K562 (cell line): ENCODE measurements around the gene BCAS1. TPM values are rescaled to one million over a fixed set of nuclear protein-coding genes. Genes with fewer than 3 reads are reported as not detected.

Experiments used
- ATF3 ChIP-seq, 2 experiments: fragments of 450-650 bp in 1 of 2; sonication (generic) in 1 of 2; formaldehyde crosslinking in 1 of 2; IDR thresholded peaks in 1 of 2; conservative IDR thresholded peaks in 1 of 2; 2 replicates each; pipeline versions ENCODE4 v1.6.1 to v1.8.1; 2016 to 2023; ENCODE audit warnings: mild to moderate bottlenecking in 2 of 2, moderate library complexity in 2 of 2, inconsistent platforms in 1 of 2, missing genetic modification reagents in 1 of 2
- CHCHD3 ChIP-seq: fragments of 250-450 bp; sonication (Bioruptor Pico); IDR thresholded peaks from 2 replicates; pipeline ENCODE4 v2.1.2; 2022; ENCODE audit warnings: mild to moderate bottlenecking
- E4F1 ChIP-seq: fragments of 250-450 bp; sonication (Bioruptor Pico); IDR thresholded peaks from 2 replicates; pipeline ENCODE4 v1.5.0; 2021; ENCODE audit warnings: mild to moderate bottlenecking, borderline replicate concordance
- TAF7 ChIP-seq: fragments of 450-650 bp; IDR thresholded peaks from 2 replicates; pipeline ENCODE4 v1.6.1; 2016; ENCODE audit warnings: missing genetic modification characterization, missing compliant biosample characterization
- ZBTB11 ChIP-seq, 3 experiments: fragments of 200-800 bp in 1 of 3; fragments of 250-450 bp in 1 of 3; fragments of 450-650 bp in 1 of 3; sonication (Bioruptor Pico) in 1 of 3; sonication (Bioruptor generic) in 1 of 3; formaldehyde crosslinking in 1 of 3; IDR thresholded peaks; 2 replicates each; pipeline versions ENCODE4 v1.6.1 to v1.8.0; 2016 to 2022; ENCODE audit warnings: mild to moderate bottlenecking in 2 of 3, missing genetic modification characterization in 2 of 3, missing compliant biosample characterization in 1 of 3, moderate library complexity in 1 of 3
- ZBTB40 ChIP-seq, 2 experiments: fragments of 450-650 bp in 1 of 2; sonication (generic) in 1 of 2; formaldehyde crosslinking in 1 of 2; IDR thresholded peaks; 2 replicates each; pipeline versions ENCODE4 v1.7.1 to v1.9.0; 2016 to 2022; ENCODE audit warnings: inconsistent platforms in 1 of 2, mild to moderate bottlenecking in 1 of 2, missing genetic modification reagents in 1 of 2
- polyA plus RNA-seq, 8 experiments: library from polyadenylated mRNA; depleted of rRNA in 4 of 8; stranded (reverse) in 5 of 8; unstranded in 3 of 8; fragments of >200 nt; fragmentation: Nextera tagmentation in 2 of 8; fragmentation: Illumina TruSeq in 1 of 8; extraction: Ambion mirVana in 2 of 8; extraction: Trizol in 1 of 8; gene quantifications; 2 replicates each; pipeline versions ENCODE4 v1.2.1 to v1.2.3, GENCODE V29; 2011 to 2014; ENCODE audit warnings: inconsistent platforms in 1 of 8, missing spikeins in 1 of 8
- total RNA-seq, 7 experiments: library from RNA; depleted of rRNA in 6 of 7; stranded (reverse); fragments of >200 nt in 6 of 7; fragmentation: Illumina TruSeq in 2 of 7; extraction: Trizol in 2 of 7; gene quantifications; 2 replicates each; pipeline versions ENCODE4 v1.2.1 to v1.2.3, GENCODE V29; 2011 to 2021; ENCODE audit warnings: low replicate concordance in 1 of 7

BCAS1 gene
- total and polyA plus RNA-seq, 9 of the 15 experiments (the other 6 are each of a cell fraction or from before 2014, with no cell fraction given): 0.18 to 2.3 (median 0.93) TPM

GRCh38 chr20:53959911-53960578 lies 110.3 kb downstream of the BCAS1 start (continued):
- no peak for TF ChIP-seq E4F1
- TF ChIP-seq ZBTB11 (CRISPR knock-in tag; IDR thresholded peaks at IDR 0.05): peak in 1 of 3 experiments; percentile 94; a peak in 2 of 6 replicates
- no peak for TF ChIP-seq CHCHD3 (CRISPR knock-in tag)
- TF ChIP-seq TAF7: no peak
- TF ChIP-seq ZBTB40 (IDR thresholded peaks at IDR 0.05): peak; percentile 77
- peak; percentile 72; the same call in 1 of the 2 replicates for TF ChIP-seq ZBTB40 (CRISPR knock-in tag; IDR thresholded peaks at IDR 0.05)
- no peak for TF ChIP-seq ATF3 (IDR thresholded peaks at IDR 0.05)
- TF ChIP-seq ATF3 (CRISPR knock-in tag; conservative IDR thresholded peaks at IDR 0.05): no peak
